HUES6 (cell line): Measurements from ENCODE around the gene NIPBL.

ENCODE experiments used
- H3K27ac ChIP-seq: 2 replicates; pipeline ENCODE4 v1.7.0; 2013; ENCODE audit warnings: low read depth, mild to moderate bottlenecking, low read length, inconsistent platforms
- H3K27me3 ChIP-seq: 2 replicates; pipeline ENCODE4 v1.6.1; 2013; ENCODE audit warnings: low read length; ENCODE audit not compliant: control insufficient read depth, insufficient read depth
- H3K36me3 ChIP-seq: 2 replicates; pipeline ENCODE4 v1.6.1; 2013; ENCODE audit warnings: low read length; ENCODE audit not compliant: control insufficient read depth, insufficient read depth
- H3K4me1 ChIP-seq: 2 replicates; pipeline ENCODE4 v1.6.1; 2013; ENCODE audit warnings: low read length; ENCODE audit not compliant: control insufficient read depth, insufficient read depth
- H3K4me3 ChIP-seq: 2 replicates; pipeline ENCODE4 v1.5.1; 2013; ENCODE audit warnings: low read depth, low read length
- H3K9ac ChIP-seq: one replicate; pipeline ENCODE4 v1.6.1; 2013; ENCODE audit warnings: mild to moderate bottlenecking, low read length
- H3K9me3 ChIP-seq: 2 replicates; pipeline ENCODE4 v1.6.1; 2013; ENCODE audit warnings: low read depth, low read length; ENCODE audit not compliant: control insufficient read depth, insufficient read depth

The NIPBL gene

GRCh38 chr5:36854402-36855140, 22.0 kb upstream of the NIPBL start:
- Histone ChIP-seq H3K9me3 (no peaks in the 10 kb centered on the region), H3K4me3 (no peak overlapping the region), H3K27ac (no peak overlapping the region), H3K9ac (no peak overlapping the region), H3K27me3 (no peaks in the 10 kb centered on the region), H3K36me3 (no peaks in the 10 kb centered on the region), H3K4me1 (0 out of 2 replicates have a peak, but pooled peaks cover 1% of the 10 kb centered on the region)

DNA sequence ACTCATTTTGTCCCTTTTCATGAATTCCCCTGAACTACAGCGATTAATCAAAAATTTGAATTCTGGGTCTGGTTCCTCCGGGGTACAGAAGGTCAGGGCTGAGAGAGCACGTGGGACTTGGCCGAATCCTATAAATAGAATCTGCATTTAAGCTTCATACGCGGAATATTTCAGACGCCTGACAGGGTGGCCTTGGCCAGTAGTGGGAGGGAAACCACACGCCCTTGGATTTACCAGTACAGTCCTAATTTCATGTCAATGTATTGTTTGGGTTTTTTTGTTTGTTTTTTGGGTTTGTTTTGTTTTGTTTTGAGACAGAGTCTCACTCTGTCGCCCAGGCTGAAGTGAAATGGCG, 21.5 kb upstream of the NIPBL start:
- no peaks in the 10 kb centered on the region for H3K27me3 ChIP-seq
- H3K36me3 ChIP-seq: no peaks in the 10 kb centered on the region
- H3K9me3 ChIP-seq: no peaks in the 10 kb centered on the region
- 0 out of 2 replicates have a peak, but pooled peaks cover 4% of the 10 kb centered on the region for H3K4me1 ChIP-seq
- no peak overlapping the region for H3K9ac ChIP-seq
- H3K4me3 ChIP-seq: no peak overlapping the region
- no peak overlapping the region for H3K27ac ChIP-seq

DNA sequence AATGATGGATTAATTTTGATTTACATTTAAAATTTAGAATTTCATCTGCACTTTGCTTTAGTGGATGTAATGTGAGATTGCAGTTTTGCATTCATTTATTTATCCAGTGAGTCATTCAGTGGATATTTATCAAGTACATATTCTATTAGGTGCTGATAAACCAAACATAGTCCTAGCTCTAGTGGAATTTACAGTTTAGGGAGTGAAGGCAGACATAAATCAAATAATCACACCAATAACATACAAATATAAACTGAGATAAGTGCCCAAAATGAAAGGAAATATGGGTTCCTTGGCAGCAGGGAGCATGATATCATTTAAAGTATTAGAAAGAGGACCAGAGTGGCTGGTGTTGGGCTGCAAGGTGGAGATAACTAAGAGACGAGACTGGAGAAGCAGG, 14.7 kb upstream of the NIPBL start:
- no peak overlapping the region for H3K27ac ChIP-seq
- H3K4me1 ChIP-seq: 0 out of 2 replicates have a peak, but pooled peaks cover 4% of the 10 kb centered on the region
- H3K4me3 ChIP-seq: no peak overlapping the region
- H3K27me3 ChIP-seq: no peaks in the 10 kb centered on the region
- H3K9ac ChIP-seq: no peak overlapping the region
- H3K36me3 ChIP-seq: no peaks in the 10 kb centered on the region
- H3K9me3 ChIP-seq: 0 out of 2 replicates have a peak, but pooled peaks cover 2% of the 10 kb centered on the region

DNA sequence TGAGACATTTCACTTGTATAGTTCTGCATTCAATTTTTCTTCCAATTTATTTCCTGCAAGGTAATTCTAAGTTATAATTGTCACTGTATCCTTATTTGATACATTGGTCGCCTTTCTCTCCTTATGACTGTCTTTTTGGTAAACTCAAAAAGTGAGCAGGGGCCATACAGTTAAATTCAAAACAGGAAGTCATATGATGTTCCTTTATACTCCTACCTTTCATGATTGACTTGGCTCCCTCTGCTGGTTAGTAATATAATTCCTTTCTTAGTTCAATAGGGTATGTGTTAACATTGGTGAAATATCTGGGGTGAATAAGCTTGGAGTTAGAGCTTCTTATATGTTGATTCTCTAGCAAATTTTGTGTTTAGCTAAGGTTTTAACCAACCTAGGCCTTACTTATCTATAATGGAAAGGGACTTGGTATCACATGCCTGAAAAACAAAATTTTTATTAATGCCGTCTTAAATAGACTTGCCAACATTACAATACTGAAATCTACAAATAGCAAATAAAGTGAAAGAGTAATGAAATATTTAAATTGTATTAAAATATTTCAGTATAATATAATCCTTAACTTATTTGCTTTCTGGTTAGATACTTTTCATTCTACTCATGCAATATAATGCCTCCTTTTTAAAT, 6.0 kb upstream of the NIPBL start:
- Histone ChIP-seq H3K9me3 (0 out of 2 replicates have a peak, but pooled peaks cover under 1% of the 10 kb centered on the region), H3K27me3 (no peaks in the 10 kb centered on the region), H3K27ac (no peak overlapping the region), H3K4me1 (peaks cover 5% of the 10 kb centered on the region; the same call in 1 of the 2 replicates), H3K9ac (no peak overlapping the region), H3K4me3 (no peak overlapping the region), H3K36me3 (no peaks in the 10 kb centered on the region)

GRCh38 chr5:36874465-36874864, 2.1 kb upstream of the NIPBL start:
- Histone ChIP-seq H3K27me3 (no peaks in the 10 kb centered on the region), H3K4me3 (peak overlapping the region; percentile 96), H3K9ac (no peak overlapping the region), H3K4me1 (peaks cover 11% of the 10 kb centered on the region), H3K9me3 (no peaks in the 10 kb centered on the region), H3K27ac (no peak overlapping the region), H3K36me3 (no peaks in the 10 kb centered on the region)

DNA sequence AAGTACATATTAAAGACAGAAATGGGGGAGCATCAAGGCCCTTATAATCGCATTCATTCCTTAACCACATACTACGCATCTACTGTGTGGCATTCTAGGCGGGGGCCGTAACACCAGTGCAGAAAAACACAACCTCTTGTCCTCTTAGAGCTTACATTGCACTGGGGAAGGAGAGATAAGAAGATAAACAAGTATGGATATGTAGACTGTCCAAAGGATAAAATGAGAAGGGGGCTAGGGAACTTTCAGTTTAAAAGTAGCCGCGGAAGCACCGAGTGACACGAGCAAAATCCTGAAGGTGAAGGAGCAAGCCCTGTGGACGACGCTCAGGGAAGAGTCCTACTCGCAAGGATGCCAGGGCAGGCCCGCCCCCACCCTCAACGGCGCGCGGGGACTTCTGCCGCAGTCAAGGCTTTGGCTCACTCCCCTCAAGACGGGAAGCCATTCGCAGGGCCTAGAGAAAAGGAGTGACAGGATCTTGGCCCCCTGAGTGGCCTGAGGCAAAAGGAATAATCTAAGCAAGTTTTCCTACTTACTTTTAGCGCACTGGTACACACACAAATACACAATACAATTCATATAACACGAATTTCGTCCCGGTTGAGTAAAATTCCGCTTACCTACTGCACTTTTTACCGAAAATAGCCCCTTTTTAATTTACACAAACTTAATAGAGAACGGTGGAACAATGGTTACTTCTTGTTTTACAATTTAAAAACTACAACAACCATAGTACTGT, 1.3 kb upstream of the NIPBL start:
- H3K27ac ChIP-seq: no peak overlapping the region

DNA sequence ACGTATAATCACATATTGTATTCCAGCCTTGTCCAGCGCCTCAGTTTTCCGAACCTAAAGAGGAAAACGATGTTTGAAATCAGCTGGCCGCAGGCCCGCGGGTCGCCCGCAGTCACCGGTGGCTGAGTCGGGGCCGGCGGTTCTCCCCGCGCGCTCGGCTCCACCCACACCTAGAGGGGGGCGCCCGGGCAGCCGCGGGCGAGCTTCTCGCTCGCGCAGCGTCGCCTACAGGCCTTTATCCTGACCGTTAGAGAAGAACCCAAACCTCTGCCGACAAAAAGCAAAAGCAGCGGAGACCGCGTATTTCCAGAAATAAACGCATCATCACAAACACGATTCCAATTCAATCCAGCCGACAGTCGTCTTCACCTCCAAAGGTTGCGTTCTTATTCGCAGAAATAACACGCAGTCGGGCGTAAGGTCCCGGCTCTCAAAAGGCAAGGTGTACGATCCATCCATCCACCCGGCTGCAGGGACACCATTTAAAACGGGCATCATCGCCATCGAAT, 725 bp upstream of the NIPBL start:
- H3K27me3 ChIP-seq: no peaks in the 10 kb centered on the region
- H3K4me3 ChIP-seq: peak overlapping the region; percentile 96
- H3K27ac ChIP-seq: peak overlapping the region; percentile 73
- H3K9ac ChIP-seq: peak overlapping the region; percentile 92
- no peaks in the 10 kb centered on the region for H3K9me3 ChIP-seq
- H3K4me1 ChIP-seq: peaks cover 23% of the 10 kb centered on the region
- no peaks in the 10 kb centered on the region for H3K36me3 ChIP-seq

More for the DNA sequence above, 1.3 kb upstream of the NIPBL start:
- Histone ChIP-seq H3K4me1 (peaks cover 16% of the 10 kb centered on the region), H3K9me3 (no peaks in the 10 kb centered on the region), H3K9ac (peak overlapping the region; percentile 92), H3K4me3 (peak overlapping the region; percentile 96), H3K36me3 (no peaks in the 10 kb centered on the region), H3K27me3 (no peaks in the 10 kb centered on the region)

DNA sequence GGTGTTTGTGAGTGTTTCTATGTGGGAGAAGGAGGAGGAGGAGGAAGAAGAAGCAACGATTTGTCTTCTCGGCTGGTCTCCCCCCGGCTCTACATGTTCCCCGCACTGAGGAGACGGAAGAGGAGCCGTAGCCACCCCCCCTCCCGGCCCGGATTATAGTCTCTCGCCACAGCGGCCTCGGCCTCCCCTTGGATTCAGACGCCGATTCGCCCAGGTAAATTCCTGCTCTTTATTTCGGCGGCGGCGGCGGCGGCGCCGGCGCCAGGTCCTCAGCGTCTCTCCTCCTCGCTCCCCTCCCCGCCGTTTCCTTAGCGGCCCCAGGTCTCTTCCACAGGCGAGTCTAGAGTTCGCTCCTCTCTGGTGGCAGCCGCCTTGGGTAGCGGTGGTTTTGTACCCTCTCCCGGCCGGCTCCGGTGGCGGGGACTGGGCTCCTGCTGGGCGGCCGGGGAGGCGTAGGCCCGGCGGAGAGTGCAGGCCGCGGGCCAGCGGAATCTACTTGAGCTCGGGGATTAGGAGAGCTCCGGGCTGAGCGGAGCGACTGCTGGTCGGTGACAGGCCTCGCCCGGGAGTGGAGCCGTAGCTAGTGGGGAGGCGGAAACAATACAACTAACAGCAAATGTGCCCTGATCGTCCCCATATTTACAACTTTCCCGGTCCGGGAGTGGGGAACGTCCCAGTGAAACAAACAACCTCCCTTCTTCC, 547 bp downstream of the NIPBL start:
- peaks cover 29% of the 10 kb centered on the region for H3K4me1 ChIP-seq
- H3K4me3 ChIP-seq: peak overlapping the region; percentile 96

GRCh38 chr5:36877667-36878391, 1.3 kb downstream of the NIPBL start:
- Histone ChIP-seq H3K9ac (peak overlapping the region; percentile 91), H3K36me3 (no peaks in the 10 kb centered on the region), H3K4me3 (peak overlapping the region; percentile 96), H3K9me3 (no peaks in the 10 kb centered on the region), H3K27me3 (no peaks in the 10 kb centered on the region), H3K4me1 (peaks cover 29% of the 10 kb centered on the region), H3K27ac (no peak overlapping the region)

More for the DNA sequence above, 547 bp downstream of the NIPBL start:
- Histone ChIP-seq H3K27ac (peak overlapping the region; percentile 94), H3K27me3 (no peaks in the 10 kb centered on the region), H3K36me3 (no peaks in the 10 kb centered on the region), H3K9ac (peak overlapping the region; percentile 91), H3K9me3 (no peaks in the 10 kb centered on the region)
